Mammary epithelial cell (primary cell): Measurements from ENCODE around the gene LRFN3.

Experiments
- CTCF ChIP-seq, 2 donors: IDR thresholded peaks in 1 of 2; conservative IDR thresholded peaks in 1 of 2; 2 replicates each; pipeline ENCODE4 v1.5.1; 2011 to 2012; ENCODE audit warnings: inconsistent platforms in 2 of 2, low read length in 2 of 2, mild to moderate bottlenecking in 2 of 2, control low read depth in 1 of 2, low read depth in 1 of 2; ENCODE audit not compliant: insufficient read depth in 1 of 2; ENCODE audit errors: extremely low read depth in 1 of 2
- EZH2 ChIP-seq: IDR thresholded peaks from 2 replicates; pipeline ENCODE4 v1.6.1; 2012; ENCODE audit warnings: low read length, inconsistent platforms, borderline replicate concordance

DNA sequence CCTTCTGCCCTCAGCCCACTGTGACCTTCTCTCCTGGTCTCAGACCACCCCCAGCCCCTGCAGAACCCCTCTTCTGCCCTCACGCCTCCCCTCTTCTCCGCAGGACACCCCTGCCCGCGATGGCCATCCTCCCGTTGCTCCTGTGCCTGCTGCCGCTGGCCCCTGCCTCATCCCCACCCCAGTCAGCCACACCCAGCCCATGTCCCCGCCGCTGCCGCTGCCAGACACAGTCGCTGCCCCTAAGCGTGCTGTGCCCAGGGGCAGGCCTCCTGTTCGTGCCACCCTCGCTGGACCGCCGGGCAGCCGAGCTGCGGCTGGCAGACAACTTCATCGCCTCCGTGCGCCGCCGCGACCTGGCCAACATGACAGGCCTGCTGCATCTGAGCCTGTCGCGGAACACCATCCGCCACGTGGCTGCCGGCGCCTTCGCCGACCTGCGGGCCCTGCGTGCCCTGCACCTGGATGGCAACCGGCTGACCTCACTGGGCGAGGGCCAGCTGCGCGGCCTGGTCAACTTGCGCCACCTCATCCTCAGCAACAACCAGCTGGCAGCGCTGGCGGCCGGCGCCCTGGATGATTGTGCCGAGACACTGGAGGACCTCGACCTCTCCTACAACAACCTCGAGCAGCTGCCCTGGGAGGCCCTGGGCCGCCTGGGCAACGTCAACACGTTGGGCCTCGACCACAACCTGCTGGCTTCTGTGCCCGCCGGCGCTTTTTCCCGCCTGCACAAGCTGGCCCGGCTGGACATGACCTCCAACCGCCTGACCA is 3.3 kb downstream of the LRFN3 start:
- no peak for TF ChIP-seq EZH2
- no peak for TF ChIP-seq CTCF (conservative IDR thresholded peaks at IDR 0.05 in 1 of 2, IDR thresholded peaks at IDR 0.05 in 1 of 2; ENCODE audit: extremely low read depth in 1 of 2, insufficient read depth in 1 of 2, low read depth in 1 of 2, low read length in 2 of 2)
